NCI-H526 treated with DMSO at 0.1 percent for 48 hours (cell line): ENCODE measurements around the gene KLHL42.

ENCODE experiments used
- DNase-seq: peaks from one replicate; lab custom pipeline; 2025; lab: John Stamatoyannopoulos, UW

KLHL42 gene

GRCh38 chr12:27780612-27781408, 777 bp downstream of the KLHL42 start:
- DNase-seq: peak; percentile 57

- DNase-seq: no peak
Measured at GRCh38 chr12:27781680-27782079, 1.6 kb downstream of the KLHL42 start.

DNA sequence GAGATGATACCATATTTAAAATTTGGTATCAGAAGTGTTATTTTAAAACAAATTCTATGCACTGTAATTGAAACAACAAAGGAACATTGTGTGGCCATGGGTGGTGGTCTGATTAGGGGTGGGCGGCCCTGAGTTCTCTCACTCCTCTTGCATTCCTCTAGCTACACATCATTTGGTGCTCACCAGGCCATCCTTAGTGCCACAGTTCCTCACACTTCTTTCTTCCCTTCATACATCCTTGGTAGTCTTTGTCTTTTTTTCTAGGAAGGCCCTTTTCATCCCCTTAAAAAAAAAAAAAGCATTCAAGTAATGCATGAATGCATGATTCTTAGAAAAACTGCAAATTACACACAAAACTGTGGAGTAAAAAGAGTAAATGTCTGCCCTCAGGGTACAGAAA, 2.4 kb downstream of the KLHL42 start:
- no peak for DNase-seq

- peak; percentile 13 for DNase-seq
Measured at GRCh38 chr12:27785882-27786570, 6.0 kb downstream of the KLHL42 start.

GRCh38 chr12:27787559-27787958, 7.5 kb downstream of the KLHL42 start:
- DNase-seq: no peak

DNA sequence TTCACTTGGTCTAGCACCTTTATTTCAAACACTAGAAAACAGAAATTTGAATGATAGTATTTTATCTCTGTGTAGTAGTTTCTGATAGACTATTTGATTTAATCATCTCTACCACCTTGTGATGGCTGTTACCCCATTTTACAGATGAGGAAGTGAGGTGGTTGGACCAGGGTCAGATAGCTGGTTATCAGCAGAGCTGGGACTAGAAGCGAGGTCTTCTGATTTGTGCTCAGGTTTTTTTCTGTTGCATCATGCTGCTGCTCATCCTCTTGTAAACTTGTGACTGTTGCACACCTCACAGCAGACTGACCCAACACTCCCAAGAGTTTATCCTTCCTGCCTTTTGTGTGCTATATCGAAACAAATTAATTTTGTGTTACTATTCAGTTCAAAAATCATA, 10.1 kb downstream of the KLHL42 start:
- DNase-seq: no peak

- DNase-seq: no peak
Measured at GRCh38 chr12:27794818-27795584, 15.0 kb downstream of the KLHL42 start.

- no peak for DNase-seq
Measured at GRCh38 chr12:27796128-27796527, 16.1 kb downstream of the KLHL42 start.

DNA sequence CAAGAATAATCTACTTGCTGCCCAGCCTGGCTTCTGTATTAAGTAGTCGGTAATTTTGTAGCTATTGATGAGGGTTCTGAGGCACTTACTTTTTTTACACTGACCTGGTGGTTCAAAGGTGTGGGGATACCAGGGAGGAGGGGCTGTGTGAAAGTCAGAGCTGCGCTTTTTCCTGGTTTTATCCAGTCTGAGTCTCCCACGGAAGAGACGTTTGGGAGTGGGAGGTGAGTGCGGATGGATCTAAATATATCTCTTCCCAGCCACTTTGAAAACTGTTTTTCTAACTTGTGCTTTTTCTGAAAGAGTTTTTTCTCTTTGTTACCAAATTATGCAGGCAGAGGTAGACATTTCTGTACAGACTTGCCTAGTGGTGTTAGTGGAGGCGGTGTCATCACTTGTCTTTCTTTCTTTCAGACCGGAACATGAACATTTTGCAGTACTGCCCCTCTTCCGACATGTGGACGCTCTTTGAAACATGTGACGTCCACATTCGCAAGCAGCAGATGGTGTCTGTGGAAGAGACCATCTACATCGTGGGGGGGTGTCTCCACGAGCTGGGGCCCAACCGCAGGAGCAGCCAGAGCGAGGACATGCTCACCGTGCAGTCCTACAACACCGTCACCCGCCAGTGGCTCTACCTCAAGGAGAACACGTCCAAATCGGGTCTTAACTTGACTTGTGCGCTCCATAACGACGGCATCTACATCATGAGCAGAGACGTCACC, 17.4 kb downstream of the KLHL42 start:
- DNase-seq: no peak

DNA sequence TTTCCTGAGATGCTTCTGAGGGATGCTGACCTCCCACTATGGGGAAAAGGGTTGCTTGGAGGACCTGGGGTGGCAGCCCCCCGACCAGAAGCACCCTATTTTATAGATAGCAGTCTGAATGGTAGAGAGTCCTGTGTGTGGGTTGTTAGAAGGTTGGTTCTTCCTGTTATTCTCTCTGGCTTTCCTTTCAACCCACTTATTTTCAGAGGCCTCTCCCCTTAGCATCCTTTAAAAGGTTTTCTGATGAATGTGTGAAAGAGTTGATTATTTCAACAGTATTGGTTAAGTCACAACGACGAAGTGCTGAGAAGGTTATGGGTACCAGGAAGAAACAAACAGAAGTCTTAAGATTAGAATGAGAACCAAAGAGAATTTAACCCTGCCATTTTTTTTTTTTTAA, 20.8 kb downstream of the KLHL42 start:
- DNase-seq: no peak

- no peak for DNase-seq
Measured at GRCh38 chr12:27801630-27802029, 21.6 kb downstream of the KLHL42 start.

DNA sequence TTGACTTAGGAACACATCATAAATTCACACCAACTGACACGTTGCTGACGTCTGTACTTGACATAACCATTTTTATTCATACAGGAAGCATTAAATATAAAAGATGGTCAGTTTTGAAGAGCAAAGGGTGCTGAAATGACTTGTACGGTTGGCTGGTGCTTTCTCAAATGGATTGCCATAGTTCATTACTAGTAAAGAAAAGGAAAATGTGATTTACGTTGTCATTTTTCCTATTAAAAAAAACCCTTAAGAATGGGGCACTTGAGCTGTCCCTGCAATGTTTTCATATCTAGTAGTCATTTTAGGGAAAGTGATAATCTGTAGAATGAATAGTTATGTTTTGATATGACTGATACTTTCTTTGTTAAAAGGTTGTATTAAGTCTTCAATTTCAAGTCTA, 22.5 kb downstream of the KLHL42 start:
- DNase-seq: no peak

DNA sequence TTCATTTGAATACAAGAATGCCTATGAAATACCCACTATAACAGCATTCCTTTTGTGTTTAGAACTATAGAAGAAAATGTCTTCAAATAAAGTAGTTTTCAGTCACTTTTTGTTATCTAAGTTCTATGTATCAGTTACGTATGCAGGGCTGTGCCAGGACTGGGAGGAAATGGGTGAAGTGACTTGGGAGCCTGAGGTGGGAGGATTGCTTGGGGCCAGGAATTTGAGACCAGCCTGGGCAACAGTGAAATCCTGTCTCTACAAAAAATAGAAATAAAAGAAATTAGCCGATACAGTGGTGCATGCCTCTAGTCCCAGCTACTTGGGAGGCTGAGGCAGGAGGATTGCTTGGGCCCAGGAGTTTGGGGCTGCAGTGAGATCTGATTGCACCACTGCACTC, 22.9 kb downstream of the KLHL42 start:
- DNase-seq: no peak

- no peak for DNase-seq
Measured at GRCh38 chr12:27805238-27805637, 25.2 kb downstream of the KLHL42 start.

- no peak for DNase-seq
Measured at GRCh38 chr12:27806259-27806658, 26.2 kb downstream of the KLHL42 start.

- no peak for DNase-seq
Measured at GRCh38 chr12:27807063-27807703, 27.1 kb downstream of the KLHL42 start.

- no peak for DNase-seq
Measured at GRCh38 chr12:27808841-27809240, 28.8 kb downstream of the KLHL42 start.

DNA sequence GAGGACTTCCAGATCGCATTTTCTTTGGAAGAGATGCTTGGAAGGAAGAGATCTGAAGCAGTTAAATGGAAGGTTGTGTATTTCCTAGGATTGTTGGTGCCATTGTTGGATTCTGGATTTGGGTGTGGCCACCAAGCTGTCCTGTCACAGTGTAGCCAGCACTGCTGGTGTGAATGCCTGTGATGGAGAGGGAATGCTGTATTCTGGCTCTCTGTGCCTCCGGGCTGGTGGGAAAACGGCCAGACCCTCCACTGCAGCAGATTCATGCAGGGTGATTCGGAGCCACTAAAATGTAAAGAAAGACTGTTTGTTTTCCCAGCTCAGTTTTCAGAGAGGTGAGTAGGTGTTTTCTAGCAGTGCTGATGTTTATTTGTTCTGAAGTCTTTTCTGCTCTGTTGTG, 30.7 kb downstream of the KLHL42 start:
- DNase-seq: no peak

- no peak for DNase-seq
Measured at GRCh38 chr12:27812502-27812901, 32.5 kb downstream of the KLHL42 start.

- no peak for DNase-seq
Measured at GRCh38 chr12:27814411-27814810, 34.4 kb downstream of the KLHL42 start.

DNA sequence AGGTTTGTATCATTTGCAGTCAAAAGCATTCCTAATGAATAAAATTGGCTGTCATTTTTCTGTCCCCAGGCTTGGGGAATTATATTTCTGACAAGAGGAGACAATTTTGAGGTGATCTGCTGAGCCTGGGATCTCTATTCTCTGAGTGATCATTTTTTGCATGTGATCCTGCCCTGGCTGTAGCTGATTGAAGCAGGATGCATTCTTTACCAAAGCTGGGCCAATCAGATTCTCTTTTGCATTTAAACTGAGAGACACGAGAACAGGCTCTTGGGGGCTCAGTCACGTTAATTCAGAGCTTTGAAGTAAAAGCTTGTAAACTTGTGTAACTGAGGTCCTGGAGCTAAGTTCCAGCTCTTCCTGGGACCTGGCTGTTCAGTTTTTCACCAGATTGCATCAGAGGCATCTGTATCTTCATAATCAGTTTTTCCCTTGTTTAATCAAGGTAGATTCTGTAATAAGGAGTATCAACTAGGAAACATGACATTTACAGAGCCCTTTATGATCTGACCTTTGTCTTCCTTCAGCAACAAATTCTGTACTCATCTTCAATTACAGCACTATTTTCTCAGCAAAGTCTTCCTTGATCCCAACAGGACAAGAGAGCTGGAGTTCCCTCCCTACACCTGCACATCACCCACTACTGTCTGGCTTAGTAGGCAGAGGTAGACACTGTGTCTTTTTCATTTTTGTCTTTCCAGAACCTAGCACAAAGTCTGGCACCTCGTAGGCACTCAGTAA, 35.0 kb downstream of the KLHL42 start:
- no peak for DNase-seq
